Type B pancreatic cell (in vitro differentiated cells): ENCODE data around the gene CLIC1. TPM values are rescaled to one million over a fixed set of nuclear protein-coding genes. Genes with fewer than 3 reads are reported as not detected.

Experiments used
- DNase-seq: peaks from one replicate; pipeline ENCODE4 v3.0.0; 2021; ENCODE audit warnings: mixed read lengths; ENCODE audit not compliant: unreplicated experiment; ENCODE audit errors: extremely low spot score
- H3K27ac Mint-ChIP-seq: 2 replicates; pipeline ENCODE4 v1.8.0; 2021; ENCODE audit warnings: mild to moderate bottlenecking, mixed read lengths
- H3K27me3 Mint-ChIP-seq: 2 replicates; pipeline ENCODE4 v1.8.0; 2021; ENCODE audit warnings: mixed read lengths
- H3K36me3 Mint-ChIP-seq: 2 replicates; pipeline ENCODE4 v1.8.0; 2021; ENCODE audit warnings: mixed read lengths
- H3K4me1 Mint-ChIP-seq: one replicate; pipeline ENCODE4 v1.8.0; 2021; ENCODE audit warnings: mixed read lengths; ENCODE audit not compliant: unreplicated experiment
- H3K4me3 Mint-ChIP-seq: 2 replicates; pipeline ENCODE4 v1.8.0; 2021; ENCODE audit warnings: mild to moderate bottlenecking, mixed read lengths
- H3K9me3 Mint-ChIP-seq: 2 replicates; pipeline ENCODE4 v1.8.0; 2021; ENCODE audit warnings: mixed read lengths
- total RNA-seq: library from RNA; stranded (reverse); gene quantifications from 2 replicates; pipeline ENCODE4 v1.2.1, GENCODE V29; 2021; ENCODE audit warnings: low replicate concordance
- TF ChIP-seq, protein P1 (sequence below): fragments of 200-600 bp; sonication (generic); conservative IDR thresholded peaks from 2 replicates; pipeline ENCODE4 v1.5.0; 2021; ENCODE audit warnings: antibody characterized with exemption, mild to moderate bottlenecking

The CLIC1 gene
- total RNA-seq, 1 donor from 2014 or later, result 294 TPM

DNA sequence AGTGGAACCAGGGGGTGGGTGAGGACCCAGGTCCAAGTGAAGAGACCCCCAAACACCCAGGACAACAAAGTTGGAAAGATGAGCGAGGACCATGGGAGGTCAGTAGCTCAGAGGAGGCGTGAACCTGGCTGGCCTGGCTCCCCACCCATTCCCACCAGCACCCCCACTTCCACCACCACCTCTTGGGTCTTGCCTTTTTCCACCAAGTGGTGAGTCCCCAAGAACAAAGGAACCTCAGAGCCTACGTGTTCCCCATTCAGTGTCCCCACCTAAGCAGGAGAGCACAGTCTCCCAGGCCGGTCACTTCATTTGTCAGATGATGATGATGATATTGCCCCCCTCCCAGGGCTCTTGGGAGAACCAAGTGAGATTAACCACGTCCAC, 41.3 kb upstream of the CLIC1 start:
- Mint-ChIP-seq H3K36me3 (peaks cover under 1% of the 10 kb centered on the region), H3K27me3 (no peaks in the 10 kb centered on the region), H3K4me3 (no peak overlapping the region), H3K4me1 (peaks cover 11% of the 10 kb centered on the region), H3K27ac (peak overlapping the region; percentile 56), H3K9me3 (no peaks in the 10 kb centered on the region)
- no peak for DNase-seq
- TF ChIP-seq, protein P1, sequence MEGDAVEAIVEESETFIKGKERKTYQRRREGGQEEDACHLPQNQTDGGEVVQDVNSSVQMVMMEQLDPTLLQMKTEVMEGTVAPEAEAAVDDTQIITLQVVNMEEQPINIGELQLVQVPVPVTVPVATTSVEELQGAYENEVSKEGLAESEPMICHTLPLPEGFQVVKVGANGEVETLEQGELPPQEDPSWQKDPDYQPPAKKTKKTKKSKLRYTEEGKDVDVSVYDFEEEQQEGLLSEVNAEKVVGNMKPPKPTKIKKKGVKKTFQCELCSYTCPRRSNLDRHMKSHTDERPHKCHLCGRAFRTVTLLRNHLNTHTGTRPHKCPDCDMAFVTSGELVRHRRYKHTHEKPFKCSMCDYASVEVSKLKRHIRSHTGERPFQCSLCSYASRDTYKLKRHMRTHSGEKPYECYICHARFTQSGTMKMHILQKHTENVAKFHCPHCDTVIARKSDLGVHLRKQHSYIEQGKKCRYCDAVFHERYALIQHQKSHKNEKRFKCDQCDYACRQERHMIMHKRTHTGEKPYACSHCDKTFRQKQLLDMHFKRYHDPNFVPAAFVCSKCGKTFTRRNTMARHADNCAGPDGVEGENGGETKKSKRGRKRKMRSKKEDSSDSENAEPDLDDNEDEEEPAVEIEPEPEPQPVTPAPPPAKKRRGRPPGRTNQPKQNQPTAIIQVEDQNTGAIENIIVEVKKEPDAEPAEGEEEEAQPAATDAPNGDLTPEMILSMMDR, result no peak

DNA sequence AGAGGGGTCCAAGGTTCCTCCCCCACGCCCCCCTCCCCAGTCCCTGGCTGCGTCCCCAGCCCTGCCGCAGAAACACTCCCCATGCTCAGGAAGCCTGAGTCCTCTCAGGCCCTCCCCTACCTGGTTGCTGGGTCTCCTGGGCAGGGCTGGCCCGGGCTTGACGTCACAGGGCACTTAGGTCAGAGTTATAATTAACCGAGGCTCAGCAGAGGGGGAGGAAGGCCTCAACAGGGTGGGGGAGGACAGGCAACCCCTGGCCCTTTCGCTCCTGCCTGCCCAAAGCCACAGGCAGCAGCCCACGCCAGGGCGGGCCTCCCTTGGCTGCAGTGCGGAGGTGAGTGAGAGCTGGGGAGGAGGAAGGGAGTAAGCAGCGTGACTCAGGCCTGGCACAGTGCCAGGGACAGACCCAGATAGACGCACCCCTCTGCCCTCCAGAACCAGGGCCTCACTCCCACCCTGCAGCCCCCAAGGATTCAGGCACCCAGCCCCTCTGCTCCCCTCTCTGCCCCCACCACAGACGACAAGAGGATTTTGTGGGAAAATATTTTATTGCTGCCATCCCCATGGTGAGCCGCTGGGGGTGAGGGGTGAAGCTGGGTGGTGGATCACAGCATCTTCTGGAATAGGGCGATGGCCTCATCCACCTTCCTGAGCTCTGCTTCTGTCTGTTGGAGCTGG, 40.8 kb upstream of the CLIC1 start, which contains the start of gene VWA7:
Gene VWA7, minus strand, starts transcription at position 340 of the 678 bp plus-strand sequence. CDS start 549 bp downstream, outside the sequence.
- DNase-seq, result no peak
- H3K4me3 Mint-ChIP-seq, result peak within 1 kb of the TSS; percentile 36

DNA sequence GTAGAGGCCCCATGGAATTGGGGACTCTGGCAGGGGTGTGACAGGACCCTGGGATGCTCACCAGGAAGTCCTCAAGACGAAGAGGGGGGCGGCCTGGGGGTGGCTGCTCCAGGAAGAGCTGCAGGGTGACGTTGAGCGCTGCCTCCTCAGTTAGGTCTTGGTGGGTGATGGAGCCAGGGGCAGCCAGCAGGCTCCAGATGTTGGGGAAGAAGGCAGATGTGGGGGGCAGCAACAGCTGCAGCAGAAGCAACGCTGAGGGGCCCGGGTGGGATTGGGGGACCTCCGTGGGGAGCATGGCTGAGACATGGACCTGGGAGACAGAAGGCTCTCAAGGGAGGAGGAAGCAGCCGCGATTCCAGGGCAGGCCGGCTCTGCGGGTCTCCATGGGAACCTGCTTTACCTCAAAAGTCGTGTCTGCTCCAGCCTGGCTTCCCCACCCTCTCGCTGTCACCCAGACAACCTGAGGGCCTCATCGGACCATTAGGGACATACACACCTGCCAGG, 40.2 kb upstream of the CLIC1 start:
- DNase-seq, result no peak
- Mint-ChIP-seq H3K4me1 (peaks cover 11% of the 10 kb centered on the region), H3K36me3 (no peaks in the 10 kb centered on the region), H3K9me3 (no peaks in the 10 kb centered on the region), H3K27ac (peak overlapping the region; percentile 53), H3K4me3 (peak overlapping the region; percentile 36), H3K27me3 (no peaks in the 10 kb centered on the region)
- TF ChIP-seq, protein P1, result no peak

More for the DNA sequence above, 40.8 kb upstream of the CLIC1 start, which contains the start of gene VWA7:
- TF ChIP-seq, protein P1, result no peak
- Mint-ChIP-seq H3K4me1 (peaks cover 11% of the 10 kb centered on the region), H3K27me3 (no peaks in the 10 kb centered on the region), H3K36me3 (no peaks in the 10 kb centered on the region), H3K9me3 (no peaks in the 10 kb centered on the region), H3K27ac (peak within 1 kb of the TSS; percentile 56)

DNA sequence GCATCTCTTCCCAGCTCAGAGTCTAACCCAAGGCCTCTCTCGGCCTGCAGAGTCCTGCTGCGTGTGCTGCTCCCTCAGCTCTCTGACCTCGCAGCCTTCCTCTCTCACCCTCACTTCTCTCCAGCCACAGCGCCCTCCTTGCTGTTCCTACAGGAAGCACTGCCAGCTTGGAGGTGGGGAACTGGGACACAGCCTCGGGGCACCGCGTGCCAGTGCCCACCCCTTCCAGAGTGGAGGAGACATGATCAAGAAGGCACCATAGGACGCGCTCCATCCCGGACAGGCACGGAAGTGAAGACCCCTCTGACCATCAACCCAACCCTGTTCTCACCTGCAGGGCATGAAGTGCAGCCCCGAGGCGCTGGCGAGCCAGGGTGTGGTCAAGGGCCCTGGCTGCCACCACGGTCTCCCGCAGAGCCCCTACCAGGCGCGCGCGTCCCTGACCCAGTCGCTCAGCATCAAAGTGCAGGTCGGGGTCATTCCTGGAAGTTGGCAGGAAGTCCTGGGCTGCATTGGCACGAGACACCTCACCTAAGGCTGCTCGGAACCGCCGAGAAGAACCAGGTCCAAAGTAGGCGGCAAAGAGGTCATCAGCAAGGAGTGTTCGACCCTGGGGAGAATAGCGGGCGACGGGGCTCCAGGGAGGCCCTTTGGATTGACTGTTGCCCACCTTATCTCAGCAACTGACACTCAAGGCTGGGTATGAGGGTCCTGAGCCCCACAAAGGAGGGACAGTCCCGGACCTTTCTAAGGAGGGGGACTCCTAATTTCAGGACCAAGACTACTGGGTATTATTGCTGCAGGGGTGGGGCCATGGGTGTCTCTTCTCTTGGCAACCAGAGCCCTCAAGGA, 39.5 kb upstream of the CLIC1 start:
- DNase-seq, result no peak
- H3K27ac Mint-ChIP-seq, result peak overlapping the region; percentile 64
- peaks cover 11% of the 10 kb centered on the region for H3K4me1 Mint-ChIP-seq
- H3K9me3 Mint-ChIP-seq, result no peaks in the 10 kb centered on the region
- H3K36me3 Mint-ChIP-seq, result no peaks in the 10 kb centered on the region
- peak overlapping the region; percentile 36 for H3K4me3 Mint-ChIP-seq
- TF ChIP-seq, protein P1, result no peak
- H3K27me3 Mint-ChIP-seq, result no peaks in the 10 kb centered on the region

DNA sequence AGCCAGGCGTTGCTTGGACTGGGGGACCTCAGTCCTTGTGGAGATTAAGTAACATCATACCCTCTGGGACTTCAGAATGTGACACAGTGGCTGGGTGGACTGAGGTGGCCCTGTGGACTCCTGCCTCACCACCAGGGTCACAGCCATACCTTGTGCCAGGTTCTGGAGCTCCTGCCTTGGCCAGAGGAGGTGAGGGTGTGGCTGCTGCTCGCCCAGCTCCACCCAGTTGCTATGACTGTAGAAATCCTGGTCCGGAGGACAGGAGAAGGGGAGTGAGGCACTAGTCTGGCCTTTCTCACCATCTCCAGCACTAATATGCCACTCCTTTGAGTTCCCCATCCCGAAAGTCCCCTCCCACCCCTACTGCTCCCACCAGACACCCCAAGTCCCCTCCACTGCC, 38.9 kb upstream of the CLIC1 start:
- Mint-ChIP-seq H3K4me1 (peaks cover 11% of the 10 kb centered on the region), H3K27me3 (no peaks in the 10 kb centered on the region), H3K36me3 (no peaks in the 10 kb centered on the region), H3K4me3 (peak overlapping the region; percentile 58), H3K27ac (peak overlapping the region; percentile 64), H3K9me3 (no peaks in the 10 kb centered on the region)
- no peak for DNase-seq
- TF ChIP-seq, protein P1, result no peak
